ENCODE measurements around the gene PHACTR2.
"Not testable (repeated sequence)": the region's sequence is repeated elsewhere in the genome, so short reads cannot be mapped to it uniquely, and the experiment has no call there.

The PHACTR2 gene

GRCh38 chr6:143842902-143843676 lies 165.3 kb downstream of the PHACTR2 start, which contains the start of gene LTV1:
LTV1 (plus strand) TSS chr6:143843338; CDS start chr6:143843478, 140 bp downstream.
- no peak for TF ChIP-seq CTCF (IDR thresholded peaks at IDR 0.05; ENCODE audit: low read depth, low read length, missing control alignments)
- peak; percentile 80 for DNase-seq (ENCODE audit: low read depth)
- peak within 1 kb of the TSS; percentile 84 for H3K4me3 ChIP-seq (ENCODE audit: low read depth, low read length)

GRCh38 chr6:143843677-143843999 lies 165.9 kb downstream of the PHACTR2 start:
- no peak for TF ChIP-seq CTCF (IDR thresholded peaks at IDR 0.05; ENCODE audit: low read depth, low read length, missing control alignments)
- DNase-seq (ENCODE audit: low read depth), result no peak
- H3K4me3 ChIP-seq (ENCODE audit: low read depth, low read length), result peak overlapping the region; percentile 84

- no peak for DNase-seq (ENCODE audit: low read depth)
- no peak for TF ChIP-seq CTCF (IDR thresholded peaks at IDR 0.05; ENCODE audit: low read depth, low read length, missing control alignments)
- peak overlapping the region; percentile 84 for H3K4me3 ChIP-seq (ENCODE audit: low read depth, low read length)
Observed at GRCh38 chr6:143844006-143844405, 166.2 kb downstream of the PHACTR2 start.

- no peak overlapping the region for H3K4me3 ChIP-seq (ENCODE audit: low read depth, low read length)
- TF ChIP-seq CTCF (IDR thresholded peaks at IDR 0.05; ENCODE audit: low read depth, low read length, missing control alignments), result no peak
- no peak for DNase-seq (ENCODE audit: low read depth)
Observed at GRCh38 chr6:143845033-143845432, 167.3 kb downstream of the PHACTR2 start.

GRCh38 chr6:143851706-143852105 lies 173.9 kb downstream of the PHACTR2 start:
- H3K4me3 ChIP-seq (ENCODE audit: low read depth, low read length); DNase-seq (ENCODE audit: low read depth): not testable (repeated sequence)

GRCh38 chr6:143855057-143855456 lies 177.3 kb downstream of the PHACTR2 start:
- not testable (repeated sequence) for DNase-seq (ENCODE audit: low read depth); H3K4me3 ChIP-seq (ENCODE audit: low read depth, low read length)

- not testable (repeated sequence) for H3K4me3 ChIP-seq (ENCODE audit: low read depth, low read length); DNase-seq (ENCODE audit: low read depth)
Observed at GRCh38 chr6:143856762-143857161, 179.0 kb downstream of the PHACTR2 start.

- TF ChIP-seq CTCF (IDR thresholded peaks at IDR 0.05; ENCODE audit: low read depth, low read length, missing control alignments), result no peak
- no peak overlapping the region for H3K4me3 ChIP-seq (ENCODE audit: low read depth, low read length)
- no peak for DNase-seq (ENCODE audit: low read depth)
Observed at GRCh38 chr6:143857651-143858050, 179.9 kb downstream of the PHACTR2 start.

Data from GM12864 (cell line).